ENCODE results near the gene TCERG1L. TPM values are rescaled to one million over a fixed set of nuclear protein-coding genes. Genes with fewer than 3 reads are reported as not detected.

TCERG1L gene
- total and polyA plus RNA-seq, 9 of the 15 experiments (the other 6 are each of a cell fraction or from before 2014, with no cell fraction given): not detected

- TF ChIP-seq ZNF407 (IDR thresholded peaks at IDR 0.05; ENCODE audit: low read depth): no peak
- TF ChIP-seq FOXP1 (CRISPR knock-in tag; IDR thresholded peaks at IDR 0.05): no peak
- no peak for TF ChIP-seq ZNF324 (CRISPR knock-in tag; IDR thresholded peaks at IDR 0.05)
- TF ChIP-seq GTF2F1 (IDR thresholded peaks at IDR 0.05; ENCODE audit: low read depth, low read length): no peak
- no peak for TF ChIP-seq CREB3 (tag; conservative IDR thresholded peaks at IDR 0.05; ENCODE audit: low read depth)
- no peak for TF ChIP-seq THRB (CRISPR knock-in tag; conservative IDR thresholded peaks at IDR 0.05)
- TF ChIP-seq TFAP4 (CRISPR knock-in tag; IDR thresholded peaks at IDR 0.05; ENCODE audit: borderline replicate concordance): no peak
- TF ChIP-seq ZFX (CRISPR knock-in tag; IDR thresholded peaks at IDR 0.05): no peak
- TF ChIP-seq ZNF121 (CRISPR knock-in tag; conservative IDR thresholded peaks at IDR 0.05): no peak
- TF ChIP-seq CTCFL (IDR thresholded peaks at IDR 0.05; ENCODE audit: borderline replicate concordance, insufficient read depth, low read depth, low read length, poor library complexity, severe bottlenecking): no peak
Observed at GRCh38 chr10:131127610-131128009, 183.9 kb downstream of the TCERG1L start (continued).
